Measurements from ENCODE around the gene NRN1L.
A peak's percentile ranks its signal among the peaks of the same experiment; 100 is the strongest.

Gene NRN1L

GRCh38 chr16:67883146-67883871 lies 1.4 kb upstream of the NRN1L start:
- no peak for TF ChIP-seq CTCF (IDR thresholded peaks at IDR 0.05; ENCODE audit: borderline replicate concordance, insufficient read depth, low read depth, low read length)
- H3K4me3 ChIP-seq (ENCODE audit: low read depth, low read length) = no peak overlapping the region

- TF ChIP-seq CTCF (IDR thresholded peaks at IDR 0.05; ENCODE audit: borderline replicate concordance, insufficient read depth, low read depth, low read length) = peak; percentile 89
- no peak overlapping the region for H3K4me3 ChIP-seq (ENCODE audit: low read depth, low read length)
Observed at GRCh38 chr16:67883872-67884261, 818 bp upstream of the NRN1L start.

- H3K4me3 ChIP-seq (ENCODE audit: low read depth, low read length) = no peak overlapping the region
- TF ChIP-seq CTCF (IDR thresholded peaks at IDR 0.05; ENCODE audit: borderline replicate concordance, insufficient read depth, low read depth, low read length) = no peak
Observed at GRCh38 chr16:67885545-67885944, 860 bp downstream of the NRN1L start.

- no peak overlapping the region for H3K4me3 ChIP-seq (ENCODE audit: low read depth, low read length)
- TF ChIP-seq CTCF (IDR thresholded peaks at IDR 0.05; ENCODE audit: borderline replicate concordance, insufficient read depth, low read depth, low read length) = no peak
Observed at GRCh38 chr16:67885976-67886375, 1.3 kb downstream of the NRN1L start.

GRCh38 chr16:67886387-67886786 lies 1.7 kb downstream of the NRN1L start:
- no peak for TF ChIP-seq CTCF (IDR thresholded peaks at IDR 0.05; ENCODE audit: borderline replicate concordance, insufficient read depth, low read depth, low read length)
- H3K4me3 ChIP-seq (ENCODE audit: low read depth, low read length) = no peak overlapping the region

GRCh38 chr16:67888331-67888730 lies 3.6 kb downstream of the NRN1L start:
- TF ChIP-seq CTCF (IDR thresholded peaks at IDR 0.05; ENCODE audit: borderline replicate concordance, insufficient read depth, low read depth, low read length) = no peak
- H3K4me3 ChIP-seq (ENCODE audit: low read depth, low read length) = no peak overlapping the region

- no peak for TF ChIP-seq CTCF (IDR thresholded peaks at IDR 0.05; ENCODE audit: borderline replicate concordance, insufficient read depth, low read depth, low read length)
- H3K4me3 ChIP-seq (ENCODE audit: low read depth, low read length) = peak overlapping the region; percentile 30
Observed at GRCh38 chr16:67892375-67892774, 7.7 kb downstream of the NRN1L start.

All from GM12875 (cell line).